T-helper 2 cell treated with Interferon-gamma antibody and Interleukin-4, amounts not matched to agents 100 ng/mL and 5 ng/mL, for 36 hours (primary cell): ENCODE results near the gene TEKT1. TPM values are rescaled to one million over a fixed set of nuclear protein-coding genes. Genes with fewer than 3 reads are reported as not detected.
"Not testable (repeated sequence)": the region's sequence is repeated elsewhere in the genome, so short reads cannot be mapped to it uniquely, and the experiment has no call there.

Source experiments
- intact Hi-C: fragments of 100-400 bp; cut with micrococcal nuclease; formaldehyde crosslinking; loops from one replicate; pipeline ENCODE4 v1.15.1; 2023
- total RNA-seq: library from RNA; stranded (reverse); gene quantifications from 2 replicates; pipeline ENCODE4 v1.2.3, GENCODE V29; 2022

Gene TEKT1
- total RNA-seq, result not detected in 2 replicates

GRCh38 chr17:6831661-6832263, at the start of gene TEKT1:
Gene TEKT1, minus strand, starts transcription at chr17:6831729. Its CDS starts 1,353 bp downstream, at chr17:6830376.
- intact Hi-C loops, result no loop called here

GRCh38 chr17:6879221-6879975, 47.9 kb upstream of the TEKT1 start:
- intact Hi-C loops, result not testable (repeated sequence)

DNA sequence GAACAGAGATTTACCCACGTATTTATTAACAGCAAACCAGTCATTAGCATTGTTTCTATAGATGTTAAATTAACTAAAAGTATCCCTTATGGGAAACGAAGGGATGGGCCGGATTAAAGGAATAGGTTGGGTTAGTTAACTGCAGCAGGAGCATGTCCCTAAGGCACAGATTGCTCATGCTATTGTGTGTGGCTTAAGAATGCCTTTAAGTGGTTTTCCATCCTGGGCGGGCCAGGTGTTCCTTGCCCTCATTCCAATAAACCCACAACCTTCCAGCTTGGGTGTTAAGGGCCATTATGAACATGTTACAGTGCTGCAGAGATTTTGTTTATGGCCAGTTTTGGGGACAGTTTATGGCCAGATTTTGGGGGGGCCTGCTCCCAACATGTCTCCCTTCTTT, 43.7 kb upstream of the TEKT1 start:
- intact Hi-C loops, result not testable (repeated sequence)

DNA sequence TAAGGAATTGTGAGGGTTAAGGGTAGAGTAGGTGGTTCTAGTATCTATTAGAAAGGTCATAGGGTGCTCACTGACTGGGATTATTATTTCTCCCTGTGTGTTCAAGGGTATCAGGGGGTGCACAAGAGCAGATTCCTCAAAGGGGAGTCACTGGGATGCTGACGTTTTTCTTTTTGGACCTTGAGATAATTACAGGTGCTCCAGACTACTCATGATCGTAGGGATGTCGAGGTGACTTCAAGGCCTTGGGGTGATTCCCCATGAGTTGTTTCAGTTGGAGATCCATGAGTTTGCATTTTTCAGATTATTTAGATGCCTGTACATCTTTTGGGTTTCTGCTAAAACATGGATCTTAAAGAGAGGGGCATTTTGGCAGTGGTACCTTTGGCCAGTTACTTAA, 41.4 kb upstream of the TEKT1 start:
- intact Hi-C loops, result no loop called here

GRCh38 chr17:6870841-6871240, 39.3 kb upstream of the TEKT1 start:
- intact Hi-C loops, result no loop called here

DNA sequence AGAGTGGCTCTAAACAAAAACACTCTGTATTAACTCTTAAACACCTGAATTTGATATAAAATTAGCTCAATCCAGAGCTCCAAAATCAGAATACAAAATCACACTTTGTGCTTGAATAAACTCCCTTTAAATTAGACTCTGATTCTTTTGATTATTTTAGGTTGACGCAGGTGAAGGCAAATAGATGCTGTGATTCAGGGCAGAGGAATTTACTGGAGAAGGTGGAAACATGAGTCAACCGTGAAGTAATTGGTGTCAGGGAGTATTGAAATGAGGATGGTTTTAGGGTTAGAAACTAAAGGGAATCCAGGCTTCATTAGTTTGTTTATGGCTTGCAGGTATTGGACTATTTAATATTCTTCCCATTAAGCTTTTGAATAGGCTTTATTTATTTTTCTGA, 37.1 kb upstream of the TEKT1 start:
- intact Hi-C loops, result no loop called here

DNA sequence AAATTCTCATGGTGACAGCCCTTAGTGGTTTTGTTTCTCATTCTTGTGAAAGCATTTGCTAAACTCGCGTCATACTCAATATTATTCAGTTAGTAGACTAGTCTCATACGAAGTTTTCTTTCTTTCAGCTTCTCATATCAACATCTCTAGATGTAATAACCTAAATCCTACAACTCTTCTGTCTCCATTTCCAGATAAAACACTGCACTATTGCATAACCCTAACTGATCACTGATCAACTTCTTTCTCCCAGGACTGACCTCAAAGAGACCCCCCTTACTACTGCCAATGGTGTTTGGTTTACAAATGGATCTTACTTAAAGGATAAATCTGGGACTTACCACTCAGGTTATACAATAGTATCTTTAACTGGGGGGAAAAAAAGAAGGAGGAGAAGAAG, 36.3 kb upstream of the TEKT1 start:
- intact Hi-C loops, result no loop called here

- intact Hi-C loops, result no loop called here
These were observed 31.3 kb upstream of the TEKT1 start for GRCh38 chr17:6862825-6863224.

GRCh38 chr17:6862122-6862521, 30.6 kb upstream of the TEKT1 start:
- intact Hi-C loops, result no loop called here

DNA sequence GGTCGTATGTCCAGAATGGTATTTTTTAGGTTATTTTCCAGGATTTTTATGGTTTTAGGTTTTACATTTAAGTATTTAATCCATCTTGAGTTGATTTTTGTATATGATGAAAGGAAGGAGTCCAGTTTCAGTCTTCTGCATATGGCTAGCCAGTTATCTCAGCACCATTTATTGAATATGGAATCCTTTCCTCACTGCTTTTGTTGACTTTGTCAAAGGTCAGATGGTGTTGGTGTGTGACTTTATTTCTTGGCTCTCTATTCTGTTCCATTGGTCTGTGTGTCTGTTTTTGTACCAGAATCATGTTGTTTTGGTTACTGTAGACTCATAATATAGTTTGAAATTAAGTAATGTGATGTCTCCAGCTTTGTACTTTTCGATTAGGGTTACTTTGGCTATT, 26.4 kb upstream of the TEKT1 start:
- intact Hi-C loops, result no loop called here

- intact Hi-C loops, result no loop called here
These were observed 25.8 kb upstream of the TEKT1 start for GRCh38 chr17:6857336-6857735.

DNA sequence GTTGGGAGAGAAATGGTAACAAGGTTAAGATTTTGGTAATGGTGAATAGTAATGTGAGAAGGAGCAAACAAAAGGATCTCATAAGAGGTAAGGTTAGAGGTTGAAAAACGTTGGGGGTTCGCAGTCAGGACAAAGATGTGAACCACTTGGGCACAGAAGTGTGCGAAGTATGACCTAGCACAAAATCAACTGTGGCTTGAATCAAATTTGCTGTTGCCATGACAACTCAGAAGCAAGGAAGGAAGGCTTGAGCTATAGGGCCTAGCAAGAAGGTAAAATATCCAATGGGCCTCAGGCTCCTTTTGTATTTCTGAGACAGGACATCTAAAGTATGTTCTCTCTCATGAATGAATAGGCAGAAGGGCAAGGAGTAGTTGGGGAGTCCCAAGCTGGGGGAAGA, 24.5 kb upstream of the TEKT1 start:
- intact Hi-C loops, result no loop called here

DNA sequence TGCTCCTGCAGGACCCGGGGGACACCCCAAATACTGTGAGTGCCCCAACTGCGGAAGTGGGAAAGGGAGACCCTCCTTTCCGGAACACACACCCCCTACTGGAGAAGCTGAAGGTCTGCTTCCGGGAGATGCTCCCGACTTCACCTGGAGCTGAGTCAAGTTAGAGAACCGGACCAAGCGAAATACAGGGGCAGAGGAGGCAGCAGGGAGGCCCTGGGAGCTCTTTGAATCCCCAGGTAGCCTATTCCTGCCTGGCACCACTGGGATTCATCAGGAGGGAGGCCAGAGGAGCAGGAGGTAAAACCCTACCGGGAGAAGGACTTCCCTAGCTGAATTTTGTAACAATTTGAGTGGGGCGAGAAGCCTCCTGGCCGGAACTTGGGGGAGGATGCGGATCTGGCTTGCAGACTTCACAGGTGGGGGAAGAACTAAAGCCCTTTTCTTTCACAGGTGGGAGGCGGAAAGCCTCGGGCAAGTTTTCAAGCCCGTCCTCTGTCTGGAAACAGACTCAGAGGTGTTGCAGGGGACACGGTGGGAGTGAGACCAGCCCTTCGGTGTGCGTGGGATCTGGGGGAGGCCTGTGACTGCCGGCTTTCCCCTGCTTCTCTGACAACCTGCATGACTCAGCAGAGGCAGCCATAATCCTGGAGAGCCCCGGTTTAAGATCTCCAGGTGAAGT, 22.4 kb upstream of the TEKT1 start:
- intact Hi-C loops, result no loop called here

- intact Hi-C loops, result not testable (repeated sequence)
These were observed 17.1 kb upstream of the TEKT1 start for GRCh38 chr17:6848545-6849179.

- intact Hi-C loops, result loop anchor here (2.0 kb wide), 1 partner anchor 179 kb away; no protein-coding TSS in a partner anchor
These were observed 14.6 kb upstream of the TEKT1 start for GRCh38 chr17:6846138-6846537.

GRCh38 chr17:6844406-6844805, 12.9 kb upstream of the TEKT1 start:
- intact Hi-C loops, result loop anchor here (5.0 kb wide), 1 partner anchor 168 kb away; the partner anchor contains the start of gene RNASEK

DNA sequence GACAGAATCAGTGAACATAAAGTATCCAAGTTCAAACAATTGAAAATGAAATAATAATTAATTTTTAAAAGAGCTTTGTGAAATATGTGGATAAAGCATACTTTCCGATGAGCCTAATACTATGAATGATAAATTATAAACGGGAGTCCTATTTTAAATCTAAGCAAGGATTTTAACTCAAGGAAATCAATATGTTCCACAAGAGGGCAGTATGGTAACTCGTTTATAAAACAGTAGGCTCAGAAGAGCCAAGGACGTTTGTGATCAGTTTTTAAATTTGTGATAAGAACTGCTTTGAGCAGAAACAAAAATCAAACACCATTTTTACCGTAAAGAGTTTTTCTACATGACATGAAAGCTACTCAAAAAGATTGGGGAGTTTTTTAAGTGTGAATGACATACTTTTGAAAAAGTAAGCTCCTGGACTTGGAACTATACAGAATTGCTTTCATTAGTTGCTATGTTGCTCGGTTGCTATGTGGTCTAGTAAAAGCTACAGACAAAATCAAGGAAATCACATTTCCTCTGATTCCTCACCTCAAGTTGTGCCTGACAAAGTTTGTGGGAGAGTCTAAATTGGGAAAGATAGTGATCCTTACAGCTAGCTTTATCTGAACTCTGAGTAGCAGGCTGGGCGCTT, 11.8 kb upstream of the TEKT1 start:
- intact Hi-C loops, result loop anchor here (2.0 to 5.0 kb wide), 2 partner anchors 95 to 169 kb away; partner anchors contain the start of gene RNASEK

GRCh38 chr17:6841769-6842168, 10.2 kb upstream of the TEKT1 start:
- intact Hi-C loops, result loop anchor here (2.0 to 5.0 kb wide), 2 partner anchors 93 to 171 kb away; partner anchors contain the start of gene RNASEK

DNA sequence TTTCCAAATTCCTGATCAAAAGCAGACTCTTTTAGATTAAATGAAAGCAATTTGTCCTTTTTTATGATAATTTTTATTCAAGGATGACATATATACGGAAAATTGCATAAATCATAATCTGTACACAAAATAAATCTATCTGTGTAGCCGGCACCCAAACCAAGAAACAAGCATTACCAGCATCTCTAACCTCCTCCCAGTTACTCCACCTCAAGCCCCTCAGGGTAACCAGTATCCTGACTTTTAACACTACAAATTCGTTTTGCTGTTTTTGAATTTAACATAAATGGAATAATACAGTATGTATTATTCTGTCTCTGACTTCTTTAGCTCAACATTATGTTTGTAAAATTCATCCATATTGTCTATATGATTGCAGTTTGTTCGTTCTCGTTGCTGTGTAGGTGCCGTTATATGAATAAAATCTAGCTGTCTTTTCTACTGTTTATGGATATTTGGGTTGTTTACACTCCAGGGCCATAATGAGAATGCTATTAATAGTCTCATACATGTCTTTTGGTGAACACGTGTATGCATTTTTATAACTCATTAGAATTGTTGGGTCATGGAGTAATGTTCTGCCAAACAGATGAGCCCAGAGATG, 1.0 kb downstream of the TEKT1 start:
- intact Hi-C loops, result no loop called here

DNA sequence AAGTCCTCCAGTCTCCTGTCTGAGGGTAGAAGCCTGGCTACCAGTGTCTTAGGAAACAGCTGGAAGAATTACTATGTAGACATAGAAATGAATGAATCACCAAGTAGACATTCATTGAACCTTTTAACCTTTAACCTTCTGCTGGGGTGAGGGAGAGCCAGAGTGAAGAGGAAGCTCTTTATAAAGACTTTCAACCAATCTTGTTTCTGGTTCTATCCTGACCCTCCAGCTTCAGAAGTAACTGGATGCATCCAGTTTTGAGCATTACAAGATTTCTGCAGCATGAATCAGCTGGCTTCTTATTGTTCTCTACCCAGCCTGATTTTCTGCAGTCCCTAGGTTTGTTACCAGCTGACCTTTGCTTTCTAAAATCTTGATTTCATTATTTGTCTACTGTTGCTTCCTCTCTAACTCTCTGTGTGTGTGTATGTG, 8.5 kb downstream of the TEKT1 start:
- intact Hi-C loops, result no loop called here

DNA sequence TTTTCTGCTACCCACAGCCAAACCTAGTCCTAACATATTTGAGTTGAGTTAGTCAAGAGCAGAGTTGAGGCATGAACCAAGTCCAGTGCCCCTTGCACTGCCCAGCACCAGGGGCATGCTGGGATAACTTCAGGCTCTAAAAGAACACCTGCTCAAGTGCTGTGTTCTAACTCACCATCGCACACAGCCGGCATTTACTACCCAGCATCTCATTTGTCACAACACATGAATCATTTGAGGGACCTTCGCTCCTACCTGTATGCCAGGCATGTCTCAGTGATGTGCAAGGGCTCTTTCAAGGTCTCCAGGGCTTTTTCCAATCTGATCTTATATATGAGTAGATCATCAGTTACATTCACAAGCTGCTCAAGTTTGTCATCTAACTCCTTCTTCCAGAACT, 12.6 kb downstream of the TEKT1 start:
- intact Hi-C loops, result no loop called here
